ENCODE results near the gene TOM1L2.

DNA sequence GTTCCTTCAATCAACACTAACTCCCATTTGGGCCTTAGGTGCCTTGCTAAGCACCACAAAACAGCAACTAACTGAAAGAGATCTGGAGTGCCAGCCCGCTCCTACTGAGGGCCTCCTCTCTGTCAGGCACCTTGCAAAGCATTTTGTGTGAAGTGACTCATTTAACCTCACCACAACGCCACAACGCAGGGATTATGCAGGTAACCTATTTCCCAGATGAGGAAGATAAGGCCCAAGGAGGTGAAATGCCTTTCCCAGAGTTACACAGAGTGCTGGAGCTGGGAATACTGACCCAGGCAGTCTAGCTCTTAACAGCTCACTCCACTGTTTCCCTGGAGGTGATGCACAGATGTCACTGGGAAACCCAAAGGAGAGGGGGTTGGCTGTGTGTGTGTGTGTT, 33.3 kb upstream of the TOM1L2 start:
- TF ChIP-seq, protein P1, sequence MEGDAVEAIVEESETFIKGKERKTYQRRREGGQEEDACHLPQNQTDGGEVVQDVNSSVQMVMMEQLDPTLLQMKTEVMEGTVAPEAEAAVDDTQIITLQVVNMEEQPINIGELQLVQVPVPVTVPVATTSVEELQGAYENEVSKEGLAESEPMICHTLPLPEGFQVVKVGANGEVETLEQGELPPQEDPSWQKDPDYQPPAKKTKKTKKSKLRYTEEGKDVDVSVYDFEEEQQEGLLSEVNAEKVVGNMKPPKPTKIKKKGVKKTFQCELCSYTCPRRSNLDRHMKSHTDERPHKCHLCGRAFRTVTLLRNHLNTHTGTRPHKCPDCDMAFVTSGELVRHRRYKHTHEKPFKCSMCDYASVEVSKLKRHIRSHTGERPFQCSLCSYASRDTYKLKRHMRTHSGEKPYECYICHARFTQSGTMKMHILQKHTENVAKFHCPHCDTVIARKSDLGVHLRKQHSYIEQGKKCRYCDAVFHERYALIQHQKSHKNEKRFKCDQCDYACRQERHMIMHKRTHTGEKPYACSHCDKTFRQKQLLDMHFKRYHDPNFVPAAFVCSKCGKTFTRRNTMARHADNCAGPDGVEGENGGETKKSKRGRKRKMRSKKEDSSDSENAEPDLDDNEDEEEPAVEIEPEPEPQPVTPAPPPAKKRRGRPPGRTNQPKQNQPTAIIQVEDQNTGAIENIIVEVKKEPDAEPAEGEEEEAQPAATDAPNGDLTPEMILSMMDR (IDR thresholded peaks at IDR 0.05; ENCODE audit: low read depth, low read length, poor library complexity, severe bottlenecking): no peak
- no peak for TF ChIP-seq EZH2phosphoT487 (IDR thresholded peaks at IDR 0.05; ENCODE audit: borderline replicate concordance, low read length)
